Measurements from ENCODE around the gene DENND2C.
"Not testable (repeated sequence)": the region's sequence is repeated elsewhere in the genome, so short reads cannot be mapped to it uniquely, and the experiment has no call there.

DENND2C gene

GRCh38 chr1:114581335-114582287 is 88.2 kb downstream of the DENND2C start, which contains the start of gene BCAS2:
TSS of gene BCAS2 (minus strand) at chr1:114581615. CDS start at chr1:114581591, 24 bp downstream.
- DNase-seq (ENCODE audit: extremely low read depth, low read depth): peak; percentile 96
- TF ChIP-seq CTCF (IDR thresholded peaks at IDR 0.05; ENCODE audit: low read depth, low read length, missing control alignments): no peak
- peak within 1 kb of the TSS; percentile 66 for H3K4me3 ChIP-seq (replicated peaks; ENCODE audit: low read depth, low read length)

DNA sequence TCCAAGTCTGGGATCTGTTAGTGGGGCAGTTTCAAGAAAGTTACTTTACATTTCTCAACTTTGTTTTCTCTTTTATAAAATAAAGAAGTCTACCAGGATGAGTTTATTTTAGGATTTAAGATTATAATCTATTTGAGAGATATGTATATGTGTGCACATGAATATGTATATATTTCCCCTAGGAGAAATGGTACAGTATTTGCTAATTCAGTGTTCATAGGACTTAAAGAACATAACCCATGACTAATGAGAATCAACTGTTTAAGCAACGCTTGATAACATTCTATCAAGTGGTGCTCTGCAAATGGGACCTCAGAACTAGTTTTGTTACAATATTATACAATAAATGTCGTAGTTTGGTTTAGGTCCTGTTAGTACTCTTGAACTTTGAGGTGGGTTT is 95.5 kb downstream of the DENND2C start:
- no peak overlapping the region for H3K4me3 ChIP-seq (replicated peaks; ENCODE audit: low read depth, low read length)
- no peak for TF ChIP-seq CTCF (IDR thresholded peaks at IDR 0.05; ENCODE audit: low read depth, low read length, missing control alignments)
- no peak for DNase-seq (ENCODE audit: extremely low read depth, low read depth)

DNA sequence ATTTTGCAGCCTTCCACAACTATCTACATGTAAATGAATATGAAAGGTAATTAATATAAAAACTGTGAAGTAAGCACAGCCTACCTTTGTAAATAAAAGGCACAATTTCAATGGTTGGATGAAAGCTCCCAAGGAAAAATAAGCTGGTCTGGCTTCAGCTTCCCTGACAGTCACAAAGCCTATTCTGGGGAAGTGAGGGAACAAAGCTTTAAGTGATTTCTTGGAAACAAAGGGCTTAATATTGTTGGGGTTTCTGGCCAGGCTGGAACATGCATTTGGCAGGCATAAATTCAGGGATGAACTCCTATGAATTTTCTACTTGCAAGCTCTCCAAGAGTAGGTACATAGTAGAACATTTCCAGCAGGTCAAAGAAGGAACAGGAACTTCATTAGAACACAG is 105.7 kb downstream of the DENND2C start:
- no peak for TF ChIP-seq CTCF (IDR thresholded peaks at IDR 0.05; ENCODE audit: low read depth, low read length, missing control alignments)
- DNase-seq (ENCODE audit: extremely low read depth, low read depth): no peak

GRCh38 chr1:114562978-114563510 is 106.8 kb downstream of the DENND2C start:
- DNase-seq (ENCODE audit: extremely low read depth, low read depth); H3K4me3 ChIP-seq (replicated peaks; ENCODE audit: low read depth, low read length): not testable (repeated sequence)

More for the DNA sequence above, 105.7 kb downstream of the DENND2C start:
- H3K4me3 ChIP-seq (replicated peaks; ENCODE audit: low read depth, low read length): no peak overlapping the region

DNA sequence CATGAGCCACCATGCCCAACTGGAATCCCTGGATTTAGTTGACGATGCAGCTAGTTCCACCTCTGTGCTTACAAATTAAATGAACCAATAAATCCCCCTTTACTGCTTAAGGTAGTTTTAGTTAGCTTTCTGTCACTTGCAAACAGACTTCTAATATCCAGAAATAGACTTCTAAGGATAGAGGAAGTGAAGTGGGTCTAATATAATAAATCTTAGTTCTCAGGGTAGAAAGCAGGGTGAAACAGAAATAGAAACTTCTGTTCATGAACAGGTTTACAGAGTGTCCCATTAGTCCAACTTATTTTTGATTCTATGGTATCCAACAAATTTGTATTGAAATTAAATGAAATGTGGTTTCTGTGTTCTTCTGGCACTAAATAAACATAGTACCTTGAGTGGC is 108.5 kb downstream of the DENND2C start:
- no peak for TF ChIP-seq CTCF (IDR thresholded peaks at IDR 0.05; ENCODE audit: low read depth, low read length, missing control alignments)
- no peak overlapping the region for H3K4me3 ChIP-seq (replicated peaks; ENCODE audit: low read depth, low read length)

GRCh38 chr1:114559356-114559755 is 110.5 kb downstream of the DENND2C start:
- H3K4me3 ChIP-seq (replicated peaks; ENCODE audit: low read depth, low read length): no peak overlapping the region
- no peak for TF ChIP-seq CTCF (IDR thresholded peaks at IDR 0.05; ENCODE audit: low read depth, low read length, missing control alignments)
- DNase-seq (ENCODE audit: extremely low read depth, low read depth): no peak

More for the DNA sequence above, 108.5 kb downstream of the DENND2C start:
- DNase-seq (ENCODE audit: extremely low read depth, low read depth): no peak

DNA sequence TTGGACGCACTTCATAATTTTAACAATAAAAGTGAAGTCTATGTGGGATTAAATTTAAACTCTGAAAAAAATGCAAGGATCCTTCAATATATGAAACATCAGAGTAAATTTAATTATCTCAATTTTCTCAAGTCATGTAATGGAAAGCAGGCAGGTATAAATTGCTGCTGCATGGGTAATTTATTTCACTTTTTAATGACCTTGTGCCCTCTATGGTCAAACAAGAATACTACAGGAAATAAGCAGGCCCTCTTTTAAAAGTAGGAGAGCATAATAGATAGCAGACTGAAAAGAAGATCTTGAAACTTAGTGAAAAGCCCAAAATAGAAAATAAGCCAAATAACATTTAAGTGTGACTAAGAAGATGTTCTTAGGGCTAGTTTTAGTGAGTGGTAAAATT is 111.3 kb downstream of the DENND2C start:
- no peak for DNase-seq (ENCODE audit: extremely low read depth, low read depth)
- no peak overlapping the region for H3K4me3 ChIP-seq (replicated peaks; ENCODE audit: low read depth, low read length)
- no peak for TF ChIP-seq CTCF (IDR thresholded peaks at IDR 0.05; ENCODE audit: low read depth, low read length, missing control alignments)

Data from HFF-Myc (cell line).